ENCODE measurements around the gene TRAPPC12.

GRCh38 chr2:3432693-3433338, 53.3 kb downstream of the TRAPPC12 start:
- TF ChIP-seq CTCF (IDR thresholded peaks at IDR 0.05) = no peak
- TF ChIP-seq POLR2A (IDR thresholded peaks at IDR 0.05) = no peak
- TF ChIP-seq EP300 (IDR thresholded peaks at IDR 0.05) = no peak
